GM12874 (cell line): Measurements from ENCODE around the gene MERTK.

Experiments
- TF ChIP-seq, protein P1 (sequence below): IDR thresholded peaks from 2 replicates; pipeline ENCODE4 v1.5.1; 2011; ENCODE audit warnings: low read depth, mild to moderate bottlenecking, control low read depth, low read length, moderate library complexity; ENCODE audit not compliant: insufficient read depth

The MERTK gene

DNA sequence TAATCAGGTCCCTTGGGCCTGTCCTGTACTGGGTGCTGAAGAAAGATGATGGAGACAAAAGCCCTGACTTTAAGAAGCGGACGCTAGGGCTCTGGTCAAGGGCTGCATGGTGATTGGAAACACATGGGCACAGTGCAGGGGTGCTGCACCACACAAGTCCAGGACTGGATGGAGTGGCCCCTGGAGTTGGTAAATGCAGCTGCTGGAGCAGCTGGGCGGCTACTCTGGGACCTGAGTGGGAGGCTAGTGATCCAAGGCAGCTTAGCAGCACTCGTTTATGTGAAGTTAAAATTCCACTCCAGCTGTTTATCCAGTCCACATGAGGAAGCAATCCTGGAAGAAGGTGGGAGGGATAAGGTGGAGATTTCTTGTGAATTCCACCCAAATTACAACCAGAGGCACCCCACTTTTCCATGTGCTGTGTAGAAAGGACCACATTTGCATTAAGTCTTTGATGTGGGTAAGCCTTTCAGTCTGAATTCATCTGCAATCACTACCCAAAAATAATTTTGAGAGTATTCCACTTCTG is 24.9 kb downstream of the MERTK start:
- TF ChIP-seq, protein P1, sequence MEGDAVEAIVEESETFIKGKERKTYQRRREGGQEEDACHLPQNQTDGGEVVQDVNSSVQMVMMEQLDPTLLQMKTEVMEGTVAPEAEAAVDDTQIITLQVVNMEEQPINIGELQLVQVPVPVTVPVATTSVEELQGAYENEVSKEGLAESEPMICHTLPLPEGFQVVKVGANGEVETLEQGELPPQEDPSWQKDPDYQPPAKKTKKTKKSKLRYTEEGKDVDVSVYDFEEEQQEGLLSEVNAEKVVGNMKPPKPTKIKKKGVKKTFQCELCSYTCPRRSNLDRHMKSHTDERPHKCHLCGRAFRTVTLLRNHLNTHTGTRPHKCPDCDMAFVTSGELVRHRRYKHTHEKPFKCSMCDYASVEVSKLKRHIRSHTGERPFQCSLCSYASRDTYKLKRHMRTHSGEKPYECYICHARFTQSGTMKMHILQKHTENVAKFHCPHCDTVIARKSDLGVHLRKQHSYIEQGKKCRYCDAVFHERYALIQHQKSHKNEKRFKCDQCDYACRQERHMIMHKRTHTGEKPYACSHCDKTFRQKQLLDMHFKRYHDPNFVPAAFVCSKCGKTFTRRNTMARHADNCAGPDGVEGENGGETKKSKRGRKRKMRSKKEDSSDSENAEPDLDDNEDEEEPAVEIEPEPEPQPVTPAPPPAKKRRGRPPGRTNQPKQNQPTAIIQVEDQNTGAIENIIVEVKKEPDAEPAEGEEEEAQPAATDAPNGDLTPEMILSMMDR: no peak

DNA sequence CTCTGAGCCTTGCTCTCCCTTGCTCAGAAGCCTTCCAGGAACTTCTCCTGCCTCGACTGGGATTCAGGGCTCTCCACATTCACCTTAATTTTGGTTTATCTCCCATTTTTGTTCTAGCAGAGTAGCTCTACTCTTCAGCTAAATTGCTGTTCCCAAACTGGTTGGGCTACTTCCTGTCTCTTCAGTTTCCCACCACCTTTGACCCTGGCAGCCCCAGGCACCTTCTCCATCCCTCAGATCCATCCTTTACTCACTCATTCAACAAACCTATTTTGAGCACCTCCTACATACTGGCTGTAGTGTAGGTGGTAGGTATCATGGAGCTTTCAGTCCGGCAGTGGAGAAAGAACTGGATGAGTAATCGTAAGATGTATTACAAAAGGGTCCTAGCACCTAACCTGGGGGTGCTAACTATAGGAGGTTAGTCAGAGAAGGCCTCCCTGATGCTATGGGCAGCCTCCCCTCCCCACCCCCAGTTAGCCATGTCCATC is 26.3 kb downstream of the MERTK start:
- TF ChIP-seq, protein P1: no peak

DNA sequence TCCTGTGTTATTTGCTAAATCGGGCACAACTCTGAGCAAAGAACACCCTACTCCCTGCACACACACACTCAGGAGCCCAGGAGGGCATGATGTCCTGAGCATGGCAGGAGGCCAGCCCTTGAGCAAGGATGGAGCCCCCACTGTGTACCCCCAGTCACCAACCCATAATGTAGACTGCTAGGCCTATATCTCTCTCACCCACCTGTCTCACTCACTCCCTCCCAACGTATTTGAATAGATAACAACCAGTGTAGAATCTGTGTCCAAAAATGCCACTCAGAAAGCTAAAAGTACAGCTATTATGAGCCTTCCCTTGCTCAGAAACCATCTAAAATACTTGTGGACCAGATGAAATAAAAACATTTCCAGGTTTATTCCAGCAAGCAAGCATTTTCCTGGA is 29.3 kb downstream of the MERTK start:
- TF ChIP-seq, protein P1: no peak

GRCh38 chr2:111930409-111930808 is 32.0 kb downstream of the MERTK start:
- TF ChIP-seq, protein P1: no peak

GRCh38 chr2:111930875-111931274 is 32.5 kb downstream of the MERTK start:
- TF ChIP-seq, protein P1: no peak

DNA sequence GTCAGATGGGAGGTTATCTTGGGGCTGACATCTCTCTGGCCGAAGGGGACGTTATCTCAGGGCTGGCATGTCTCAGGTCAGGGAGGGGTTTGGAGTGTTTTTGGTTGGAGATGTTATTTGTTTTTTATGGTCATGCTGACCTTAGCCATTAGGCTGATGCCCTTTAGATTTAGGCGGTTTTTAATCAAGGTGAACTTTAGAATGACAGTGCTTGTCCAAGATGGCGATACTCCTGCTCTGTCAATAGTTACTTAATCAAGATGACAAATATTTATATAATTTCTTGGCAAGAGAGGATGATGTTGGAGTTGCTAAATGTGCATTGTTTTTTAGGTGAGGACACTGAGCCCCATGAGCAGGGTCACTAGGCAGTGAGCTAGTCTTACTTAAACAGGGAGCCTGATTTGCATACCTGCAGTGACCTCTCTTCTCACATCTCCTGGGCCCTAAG is 34.5 kb downstream of the MERTK start:
- TF ChIP-seq, protein P1: no peak

GRCh38 chr2:111936881-111937280 is 38.5 kb downstream of the MERTK start:
- TF ChIP-seq, protein P1: no peak

- TF ChIP-seq, protein P1: no peak
Observed at GRCh38 chr2:111938392-111938791, 40.0 kb downstream of the MERTK start.
